AG04449 (cell line): ENCODE measurements around the gene KAT7.

ENCODE experiments used
- CTCF ChIA-PET: fragments of 350-600 bp; formaldehyde crosslinking; extraction: SDS; loops from one replicate; lab custom pipeline; 2021; ENCODE audit warnings: antibody characterized with exemption; lab: Yijun Ruan, JAX
- POLR2A ChIA-PET: fragments of 400-600, 350-600 bp; formaldehyde crosslinking; extraction: SDS; loops from one replicate; lab custom pipeline; 2020; ENCODE audit warnings: antibody characterized with exemption, inconsistent platforms; lab: Yijun Ruan, JAX
- DNase-seq: peaks from one replicate; pipeline ENCODE4 v3.0.0-alpha.2; 2010; ENCODE audit warnings: low read depth, low spot score
- H3K4me3 ChIP-seq: 2 replicates; pipeline ENCODE4 v1.5.1; 2011; ENCODE audit warnings: low read depth, mild to moderate bottlenecking, control low read depth, low read length
- CTCF ChIP-seq: IDR thresholded peaks from one replicate; pipeline ENCODE4 v1.5.1; 2011; ENCODE audit warnings: mild to moderate bottlenecking, moderate library complexity, low read length, control low read depth, inconsistent platforms; ENCODE audit not compliant: insufficient read depth; ENCODE audit errors: missing control alignments

Gene KAT7

GRCh38 chr17:49873926-49874325, 85.4 kb downstream of the KAT7 start:
- no peak for TF ChIP-seq CTCF
- no peak overlapping the region for H3K4me3 ChIP-seq
- ChIA-PET POLR2A (no interaction called here), CTCF (interaction anchor here (1.2 to 12.4 kb wide), 5 partner anchors 8 to 122 kb away, joined by 3 to 232 read pairs (median 6); partner anchors contain the start of gene DLX3)
- DNase-seq: no peak

GRCh38 chr17:49874911-49875310, 86.4 kb downstream of the KAT7 start:
- ChIA-PET CTCF (interaction anchor here (0.9 to 12.4 kb wide), 5 partner anchors 9 to 121 kb away, joined by 3 to 232 read pairs (median 6); partner anchors contain the start of gene DLX3), POLR2A (no interaction called here)
- DNase-seq: no peak
- no peak for TF ChIP-seq CTCF
- H3K4me3 ChIP-seq: no peak overlapping the region

DNA sequence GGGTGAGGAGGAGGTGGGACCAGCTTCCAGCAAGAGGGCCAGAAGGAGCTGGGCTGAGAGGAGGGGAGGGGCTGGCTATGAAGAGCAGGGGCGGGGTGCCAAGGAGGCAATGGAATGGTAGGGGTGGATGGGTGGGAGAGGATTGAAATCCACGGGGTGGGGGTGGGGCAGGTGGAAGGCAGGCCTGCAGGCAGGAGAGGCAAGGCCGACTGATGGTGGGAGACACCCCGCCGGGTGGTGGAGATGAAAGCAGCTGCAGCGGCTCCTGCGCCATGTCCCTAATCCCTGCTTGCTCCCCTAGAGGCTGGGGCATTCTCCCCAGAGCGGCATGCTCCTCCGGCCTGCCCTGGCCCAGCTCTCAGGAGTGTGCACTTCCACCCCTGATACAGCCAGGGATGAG, 87.2 kb downstream of the KAT7 start:
- no peak for DNase-seq
- TF ChIP-seq CTCF: no peak
- CTCF ChIA-PET: interaction anchor here (1.0 to 12.4 kb wide), 4 partner anchors 10 to 211 kb away, joined by 3 to 232 read pairs (median 5); partner anchors contain the start of gene DLX3
- POLR2A ChIA-PET: no interaction called here
- no peak overlapping the region for H3K4me3 ChIP-seq

- CTCF ChIA-PET: interaction anchor here (1.0 to 12.4 kb wide), 9 partner anchors 11 to 215 kb away, joined by 3 to 232 read pairs (median 7); partner anchors contain the start of genes DLX3 and PDK2
- no peak for TF ChIP-seq CTCF
- no peak for DNase-seq
- POLR2A ChIA-PET: no interaction called here
- no peak overlapping the region for H3K4me3 ChIP-seq
Measured at GRCh38 chr17:49878931-49879904, 90.7 kb downstream of the KAT7 start.

GRCh38 chr17:49880291-49881053, 92.0 kb downstream of the KAT7 start:
- DNase-seq: no peak
- ChIA-PET POLR2A (no interaction called here), CTCF (interaction anchor here (0.6 to 12.4 kb wide), 25 partner anchors 9 to 232 kb away, joined by 3 to 232 read pairs (median 4); partner anchors contain the start of gene DLX3)
- peak; percentile 95 for TF ChIP-seq CTCF
- no peak overlapping the region; the same call in 1 of the 2 replicates for H3K4me3 ChIP-seq
